ENCODE data around the gene EPHA7.

EPHA7 gene

GRCh38 chr6:93238632-93239031 lies 180.7 kb downstream of the EPHA7 start:
- no peak overlapping the region for H3K4me3 ChIP-seq (ENCODE audit: low read length)
- DNase-seq (ENCODE audit: low read depth) = no peak
- TF ChIP-seq, protein P1, sequence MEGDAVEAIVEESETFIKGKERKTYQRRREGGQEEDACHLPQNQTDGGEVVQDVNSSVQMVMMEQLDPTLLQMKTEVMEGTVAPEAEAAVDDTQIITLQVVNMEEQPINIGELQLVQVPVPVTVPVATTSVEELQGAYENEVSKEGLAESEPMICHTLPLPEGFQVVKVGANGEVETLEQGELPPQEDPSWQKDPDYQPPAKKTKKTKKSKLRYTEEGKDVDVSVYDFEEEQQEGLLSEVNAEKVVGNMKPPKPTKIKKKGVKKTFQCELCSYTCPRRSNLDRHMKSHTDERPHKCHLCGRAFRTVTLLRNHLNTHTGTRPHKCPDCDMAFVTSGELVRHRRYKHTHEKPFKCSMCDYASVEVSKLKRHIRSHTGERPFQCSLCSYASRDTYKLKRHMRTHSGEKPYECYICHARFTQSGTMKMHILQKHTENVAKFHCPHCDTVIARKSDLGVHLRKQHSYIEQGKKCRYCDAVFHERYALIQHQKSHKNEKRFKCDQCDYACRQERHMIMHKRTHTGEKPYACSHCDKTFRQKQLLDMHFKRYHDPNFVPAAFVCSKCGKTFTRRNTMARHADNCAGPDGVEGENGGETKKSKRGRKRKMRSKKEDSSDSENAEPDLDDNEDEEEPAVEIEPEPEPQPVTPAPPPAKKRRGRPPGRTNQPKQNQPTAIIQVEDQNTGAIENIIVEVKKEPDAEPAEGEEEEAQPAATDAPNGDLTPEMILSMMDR (conservative IDR thresholded peaks at IDR 0.05; ENCODE audit: low read depth, low read length) = no peak

GRCh38 chr6:93235775-93236174 lies 183.6 kb downstream of the EPHA7 start:
- H3K4me3 ChIP-seq (ENCODE audit: low read length) = no peak overlapping the region
- DNase-seq (ENCODE audit: low read depth) = no peak
- TF ChIP-seq, protein P1 (conservative IDR thresholded peaks at IDR 0.05; ENCODE audit: low read depth, low read length) = no peak

DNA sequence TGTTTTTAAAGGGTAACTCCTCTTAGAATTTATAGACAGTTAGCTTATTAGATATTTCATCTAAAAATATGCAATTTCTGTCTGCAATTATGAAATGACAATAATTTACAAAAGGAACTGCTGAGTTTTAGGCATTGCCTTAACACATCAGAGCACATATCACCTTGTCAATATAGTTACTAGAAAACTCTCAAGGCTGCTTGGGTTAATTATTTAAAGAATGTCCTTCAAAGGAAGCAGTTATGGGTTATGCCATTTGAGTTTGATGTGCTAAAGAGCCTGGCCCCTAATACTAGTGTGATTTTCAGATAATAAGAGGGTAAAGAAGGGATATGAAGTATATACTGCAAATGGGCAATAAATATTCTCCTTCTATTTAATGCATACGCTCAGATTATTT lies 192.5 kb downstream of the EPHA7 start:
- no peak for DNase-seq (ENCODE audit: low read depth)
- TF ChIP-seq, protein P1 (conservative IDR thresholded peaks at IDR 0.05; ENCODE audit: low read depth, low read length) = no peak
- H3K4me3 ChIP-seq (ENCODE audit: low read length) = no peak overlapping the region

GRCh38 chr6:93222071-93222851 lies 197.1 kb downstream of the EPHA7 start:
- H3K4me3 ChIP-seq (ENCODE audit: low read length) = no peak overlapping the region
- DNase-seq (ENCODE audit: low read depth) = no peak
- TF ChIP-seq, protein P1 (conservative IDR thresholded peaks at IDR 0.05; ENCODE audit: low read depth, low read length) = no peak

DNA sequence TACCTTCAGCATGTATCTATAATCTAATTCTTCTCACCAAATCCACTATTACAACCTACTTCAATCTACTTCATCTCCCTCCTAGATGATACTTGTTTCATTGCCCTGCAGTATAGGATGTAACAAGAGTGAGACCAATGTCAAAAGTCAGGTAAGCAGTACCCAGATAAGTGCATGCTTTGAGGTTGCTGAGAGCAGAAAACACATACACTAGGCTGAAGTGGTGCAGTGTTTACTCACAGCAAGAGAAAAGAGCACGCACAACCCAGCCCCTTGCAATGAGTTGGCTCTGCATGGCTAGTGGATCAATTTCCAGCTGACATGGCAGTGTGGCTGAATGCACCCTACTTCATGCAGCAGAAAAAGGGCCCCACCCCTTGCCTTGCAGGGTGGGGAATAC lies 199.9 kb downstream of the EPHA7 start:
- no peak overlapping the region for H3K4me3 ChIP-seq (ENCODE audit: low read length)
- DNase-seq (ENCODE audit: low read depth) = no peak
- TF ChIP-seq, protein P1 (conservative IDR thresholded peaks at IDR 0.05; ENCODE audit: low read depth, low read length) = no peak

DNA sequence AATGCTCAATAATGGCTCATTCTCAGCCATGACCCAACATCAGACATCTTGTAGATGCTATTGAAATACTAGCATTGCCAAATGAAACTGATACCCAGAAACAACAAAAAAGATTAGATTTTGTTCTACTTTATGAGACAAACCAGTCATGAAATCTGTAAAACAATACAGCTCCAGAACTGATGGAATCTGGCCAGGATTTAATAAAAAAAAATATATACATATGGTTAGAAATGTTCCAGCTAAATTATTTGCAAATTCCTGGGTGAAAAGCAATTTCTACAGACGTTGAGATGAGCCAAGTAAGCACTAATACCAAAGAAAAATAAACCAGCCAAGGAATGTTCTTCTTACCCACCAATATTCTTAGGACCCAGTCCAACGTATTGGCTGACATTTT lies 201.3 kb downstream of the EPHA7 start:
- no peak for DNase-seq (ENCODE audit: low read depth)
- H3K4me3 ChIP-seq (ENCODE audit: low read length) = no peak overlapping the region
- TF ChIP-seq, protein P1 (conservative IDR thresholded peaks at IDR 0.05; ENCODE audit: low read depth, low read length) = no peak

GRCh38 chr6:93213028-93213427 lies 206.3 kb downstream of the EPHA7 start:
- no peak overlapping the region for H3K4me3 ChIP-seq (ENCODE audit: low read length)
- TF ChIP-seq, protein P1 (conservative IDR thresholded peaks at IDR 0.05; ENCODE audit: low read depth, low read length) = no peak
- DNase-seq (ENCODE audit: low read depth) = no peak

Measured in retinal pigment epithelial cell (primary cell).